ENCODE data around the gene VEGFC.

DNA sequence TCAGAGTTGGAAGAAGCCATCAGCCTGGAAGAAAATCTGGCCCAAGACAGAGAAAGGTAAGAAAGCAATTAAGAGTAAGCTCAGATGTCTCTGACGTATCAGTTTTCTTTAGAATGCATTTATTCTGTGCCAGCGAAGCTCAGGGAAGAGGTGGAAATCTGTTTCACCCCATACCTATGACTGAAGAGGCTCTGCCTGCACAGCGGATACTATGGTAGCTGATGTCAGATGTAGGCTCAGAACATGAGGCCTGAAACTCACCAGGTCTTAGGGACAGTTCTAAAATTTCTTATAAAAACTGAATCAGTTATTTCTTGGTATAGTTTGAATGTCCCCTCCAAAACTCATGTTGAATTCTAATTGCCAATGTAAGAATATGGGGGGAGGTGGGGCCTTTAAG lies 30.9 kb downstream of the VEGFC start:
- TF ChIP-seq, protein P1, sequence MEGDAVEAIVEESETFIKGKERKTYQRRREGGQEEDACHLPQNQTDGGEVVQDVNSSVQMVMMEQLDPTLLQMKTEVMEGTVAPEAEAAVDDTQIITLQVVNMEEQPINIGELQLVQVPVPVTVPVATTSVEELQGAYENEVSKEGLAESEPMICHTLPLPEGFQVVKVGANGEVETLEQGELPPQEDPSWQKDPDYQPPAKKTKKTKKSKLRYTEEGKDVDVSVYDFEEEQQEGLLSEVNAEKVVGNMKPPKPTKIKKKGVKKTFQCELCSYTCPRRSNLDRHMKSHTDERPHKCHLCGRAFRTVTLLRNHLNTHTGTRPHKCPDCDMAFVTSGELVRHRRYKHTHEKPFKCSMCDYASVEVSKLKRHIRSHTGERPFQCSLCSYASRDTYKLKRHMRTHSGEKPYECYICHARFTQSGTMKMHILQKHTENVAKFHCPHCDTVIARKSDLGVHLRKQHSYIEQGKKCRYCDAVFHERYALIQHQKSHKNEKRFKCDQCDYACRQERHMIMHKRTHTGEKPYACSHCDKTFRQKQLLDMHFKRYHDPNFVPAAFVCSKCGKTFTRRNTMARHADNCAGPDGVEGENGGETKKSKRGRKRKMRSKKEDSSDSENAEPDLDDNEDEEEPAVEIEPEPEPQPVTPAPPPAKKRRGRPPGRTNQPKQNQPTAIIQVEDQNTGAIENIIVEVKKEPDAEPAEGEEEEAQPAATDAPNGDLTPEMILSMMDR (IDR thresholded peaks at IDR 0.05 in 2 of 3, conservative IDR thresholded peaks at IDR 0.05 in 1 of 3; ENCODE audit: borderline replicate concordance in 1 of 3, insufficient read depth in 1 of 3, low read depth in 2 of 3, low read length in 2 of 3) = no peak
- no peak for TF ChIP-seq CEBPB (IDR thresholded peaks at IDR 0.05; ENCODE audit: low read depth)
- no peak for TF ChIP-seq POLR2AphosphoS5 (IDR thresholded peaks at IDR 0.05; ENCODE audit: low read depth, low read length)
- no peak for TF ChIP-seq JUND (IDR thresholded peaks at IDR 0.05)
- no peak for TF ChIP-seq POLR2A (IDR thresholded peaks at IDR 0.05; ENCODE audit: borderline replicate concordance, extremely low read depth, insufficient read depth, insufficient read length)
- no peak for TF ChIP-seq EZH2 (IDR thresholded peaks at IDR 0.05)
- TF ChIP-seq, protein P2, sequence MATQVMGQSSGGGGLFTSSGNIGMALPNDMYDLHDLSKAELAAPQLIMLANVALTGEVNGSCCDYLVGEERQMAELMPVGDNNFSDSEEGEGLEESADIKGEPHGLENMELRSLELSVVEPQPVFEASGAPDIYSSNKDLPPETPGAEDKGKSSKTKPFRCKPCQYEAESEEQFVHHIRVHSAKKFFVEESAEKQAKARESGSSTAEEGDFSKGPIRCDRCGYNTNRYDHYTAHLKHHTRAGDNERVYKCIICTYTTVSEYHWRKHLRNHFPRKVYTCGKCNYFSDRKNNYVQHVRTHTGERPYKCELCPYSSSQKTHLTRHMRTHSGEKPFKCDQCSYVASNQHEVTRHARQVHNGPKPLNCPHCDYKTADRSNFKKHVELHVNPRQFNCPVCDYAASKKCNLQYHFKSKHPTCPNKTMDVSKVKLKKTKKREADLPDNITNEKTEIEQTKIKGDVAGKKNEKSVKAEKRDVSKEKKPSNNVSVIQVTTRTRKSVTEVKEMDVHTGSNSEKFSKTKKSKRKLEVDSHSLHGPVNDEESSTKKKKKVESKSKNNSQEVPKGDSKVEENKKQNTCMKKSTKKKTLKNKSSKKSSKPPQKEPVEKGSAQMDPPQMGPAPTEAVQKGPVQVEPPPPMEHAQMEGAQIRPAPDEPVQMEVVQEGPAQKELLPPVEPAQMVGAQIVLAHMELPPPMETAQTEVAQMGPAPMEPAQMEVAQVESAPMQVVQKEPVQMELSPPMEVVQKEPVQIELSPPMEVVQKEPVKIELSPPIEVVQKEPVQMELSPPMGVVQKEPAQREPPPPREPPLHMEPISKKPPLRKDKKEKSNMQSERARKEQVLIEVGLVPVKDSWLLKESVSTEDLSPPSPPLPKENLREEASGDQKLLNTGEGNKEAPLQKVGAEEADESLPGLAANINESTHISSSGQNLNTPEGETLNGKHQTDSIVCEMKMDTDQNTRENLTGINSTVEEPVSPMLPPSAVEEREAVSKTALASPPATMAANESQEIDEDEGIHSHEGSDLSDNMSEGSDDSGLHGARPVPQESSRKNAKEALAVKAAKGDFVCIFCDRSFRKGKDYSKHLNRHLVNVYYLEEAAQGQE (IDR thresholded peaks at IDR 0.05; ENCODE audit: low read depth) = no peak
- TF ChIP-seq, protein P3, sequence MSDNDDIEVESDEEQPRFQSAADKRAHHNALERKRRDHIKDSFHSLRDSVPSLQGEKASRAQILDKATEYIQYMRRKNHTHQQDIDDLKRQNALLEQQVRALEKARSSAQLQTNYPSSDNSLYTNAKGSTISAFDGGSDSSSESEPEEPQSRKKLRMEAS (IDR thresholded peaks at IDR 0.05) = no peak
- no peak for TF ChIP-seq EZH2phosphoT487 (IDR thresholded peaks at IDR 0.05; ENCODE audit: borderline replicate concordance)

Measured in HCT116 (cell line).